ENCODE measurements around the gene ZPLD1. TPM values are rescaled to one million over a fixed set of nuclear protein-coding genes. Genes with fewer than 3 reads are reported as not detected.
A peak's percentile ranks its signal among the peaks of the same experiment; 100 is the strongest.

The ZPLD1 gene
- total RNA-seq, 1 experiment from 2014 or later, result 0.17 TPM

- H3K9me3 ChIP-seq (ENCODE audit: low read depth, low read length, poor library complexity, severe bottlenecking), result no peaks in the 10 kb centered on the region
- no peak for DNase-seq (ENCODE audit: low spot score)
- no peaks in the 10 kb centered on the region for H3K36me3 ChIP-seq (ENCODE audit: insufficient read depth, low read length, poor library complexity, severe bottlenecking)
- H3K27ac ChIP-seq (ENCODE audit: low read depth, low read length, poor library complexity, severe bottlenecking), result no peak overlapping the region
- ChIA-PET CTCF (no interaction called here), POLR2A (ENCODE audit: low non-redundant PET) (no interaction called here)
- no peaks in the 10 kb centered on the region for H3K27me3 ChIP-seq (replicated peaks; ENCODE audit: insufficient read depth, low read depth, low read length, poor library complexity)
- TF ChIP-seq EZH2 (IDR thresholded peaks at IDR 0.05; ENCODE audit: borderline replicate concordance, low read depth, low read length, poor library complexity, severe bottlenecking), result no peak
- no peak for TF ChIP-seq CTCF (conservative IDR thresholded peaks at IDR 0.05; ENCODE audit: low read depth, low read length)
- BruUV-seq (replicated peaks), result no TSS peak
- H3K4me3 ChIP-seq (ENCODE audit: low read depth, low read length, poor library complexity, severe bottlenecking), result no peak overlapping the region
- intact Hi-C loops (cut with micrococcal nuclease; ENCODE audit: unreplicated experiment), result no loop called here
- H3K4me1 ChIP-seq (ENCODE audit: insufficient read depth, low read length, poor library complexity, severe bottlenecking), result peaks cover 12% of the 10 kb centered on the region
These were observed 12.5 kb downstream of the ZPLD1 start for GRCh38 chr3:102447272-102447671.

DNA sequence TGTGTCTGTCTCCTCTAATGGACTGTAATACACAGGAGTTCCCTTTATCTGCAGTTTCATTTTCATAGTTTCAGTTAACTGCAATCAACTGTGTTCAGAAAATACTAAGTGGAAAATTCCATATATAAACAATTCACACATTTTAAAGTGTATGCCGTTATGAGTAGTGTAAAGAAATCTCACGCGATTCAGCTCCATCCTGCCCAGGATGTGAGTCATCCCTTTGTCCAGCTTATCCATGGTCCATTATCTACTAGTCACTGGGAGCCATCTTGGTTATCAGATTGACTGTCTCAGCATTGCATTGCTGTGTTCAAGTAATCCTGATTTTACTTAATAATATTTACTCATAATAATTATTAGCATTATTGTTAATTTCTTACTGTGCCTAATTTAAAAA lies 14.5 kb downstream of the ZPLD1 start:
- intact Hi-C loops (cut with micrococcal nuclease; ENCODE audit: unreplicated experiment), result no loop called here
- H3K9me3 ChIP-seq (ENCODE audit: low read depth, low read length, poor library complexity, severe bottlenecking), result no peaks in the 10 kb centered on the region
- peaks cover 2% of the 10 kb centered on the region for H3K4me1 ChIP-seq (ENCODE audit: insufficient read depth, low read length, poor library complexity, severe bottlenecking)
- no peaks in the 10 kb centered on the region for H3K27me3 ChIP-seq (replicated peaks; ENCODE audit: insufficient read depth, low read depth, low read length, poor library complexity)
- peak; percentile 57 for DNase-seq (ENCODE audit: low spot score)
- BruUV-seq (replicated peaks), result no TSS peak
- H3K36me3 ChIP-seq (ENCODE audit: insufficient read depth, low read length, poor library complexity, severe bottlenecking), result no peaks in the 10 kb centered on the region
- TF ChIP-seq CTCF (conservative IDR thresholded peaks at IDR 0.05; ENCODE audit: low read depth, low read length) (no peak), EZH2 (IDR thresholded peaks at IDR 0.05; ENCODE audit: borderline replicate concordance, low read depth, low read length, poor library complexity, severe bottlenecking) (no peak)
- H3K4me3 ChIP-seq (ENCODE audit: low read depth, low read length, poor library complexity, severe bottlenecking), result no peak overlapping the region
- ChIA-PET CTCF (no interaction called here), POLR2A (ENCODE audit: low non-redundant PET) (no interaction called here)
- H3K27ac ChIP-seq (ENCODE audit: low read depth, low read length, poor library complexity, severe bottlenecking), result no peak overlapping the region

GRCh38 chr3:102449930-102450329 lies 15.1 kb downstream of the ZPLD1 start:
- H3K9me3 ChIP-seq (ENCODE audit: low read depth, low read length, poor library complexity, severe bottlenecking), result no peaks in the 10 kb centered on the region
- no peaks in the 10 kb centered on the region for H3K4me1 ChIP-seq (ENCODE audit: insufficient read depth, low read length, poor library complexity, severe bottlenecking)
- TF ChIP-seq CTCF (conservative IDR thresholded peaks at IDR 0.05; ENCODE audit: low read depth, low read length) (no peak), EZH2 (IDR thresholded peaks at IDR 0.05; ENCODE audit: borderline replicate concordance, low read depth, low read length, poor library complexity, severe bottlenecking) (no peak)
- intact Hi-C loops (cut with micrococcal nuclease; ENCODE audit: unreplicated experiment), result no loop called here
- CTCF ChIA-PET, result no interaction called here
- POLR2A ChIA-PET (ENCODE audit: low non-redundant PET), result interaction anchor here (0.6 kb wide), 1 partner anchor 26 kb away, joined by 3 read pairs; no protein-coding TSS in a partner anchor
- no peaks in the 10 kb centered on the region for H3K27me3 ChIP-seq (replicated peaks; ENCODE audit: insufficient read depth, low read depth, low read length, poor library complexity)
- no TSS peak for BruUV-seq (replicated peaks)
- H3K4me3 ChIP-seq (ENCODE audit: low read depth, low read length, poor library complexity, severe bottlenecking), result no peak overlapping the region
- DNase-seq (ENCODE audit: low spot score), result no peak
- H3K36me3 ChIP-seq (ENCODE audit: insufficient read depth, low read length, poor library complexity, severe bottlenecking), result no peaks in the 10 kb centered on the region
- no peak overlapping the region for H3K27ac ChIP-seq (ENCODE audit: low read depth, low read length, poor library complexity, severe bottlenecking)

All from A673 (cell line).